Mucosa of rectum (tissue), 2 donors: ENCODE results near the gene PPME1.

Experiments
- H3K27ac ChIP-seq, 2 donors: one replicate each; pipeline ENCODE4 v1.7.0; 2013; ENCODE audit warnings: inconsistent platforms in 2 of 2, low read depth in 2 of 2, low read length in 2 of 2
- H3K27me3 ChIP-seq, 2 donors: one replicate each; pipeline ENCODE4 v1.7.0; 2013; ENCODE audit warnings: low read length in 2 of 2; ENCODE audit not compliant: control insufficient read depth in 2 of 2, insufficient read depth in 2 of 2
- H3K36me3 ChIP-seq, 2 donors: one replicate each; pipeline ENCODE4 v1.7.0; 2013; ENCODE audit warnings: low read length in 2 of 2; ENCODE audit not compliant: control insufficient read depth in 2 of 2, insufficient read depth in 2 of 2
- H3K4me1 ChIP-seq, 2 donors: one replicate each; pipeline ENCODE4 v1.7.0; 2013; ENCODE audit warnings: low read length in 2 of 2, mild to moderate bottlenecking in 1 of 2; ENCODE audit not compliant: control insufficient read depth in 2 of 2, insufficient read depth in 2 of 2
- H3K4me3 ChIP-seq, 2 donors: one replicate each; pipeline ENCODE4 v1.7.0; 2013; ENCODE audit warnings: low read length in 2 of 2
- H3K9ac ChIP-seq, 2 donors: one replicate each; pipeline ENCODE4 v1.7.0; 2013; ENCODE audit warnings: low read length in 2 of 2, low read depth in 1 of 2, mild to moderate bottlenecking in 1 of 2
- H3K9me3 ChIP-seq, 2 donors: one replicate each; pipeline ENCODE4 v1.7.0; 2013; ENCODE audit warnings: low read length in 2 of 2; ENCODE audit not compliant: control insufficient read depth in 2 of 2
- donor health status: healthy.
- donor health status: Normal muscosa, but diverticular disease.

Gene PPME1

GRCh38 chr11:74276581-74276980 lies 105.5 kb downstream of the PPME1 start:
- H3K9ac ChIP-seq: no peak overlapping the region
- H3K9me3 ChIP-seq: no peaks in the 10 kb centered on the region
- H3K27me3 ChIP-seq: peaks cover 0 to 2% of the 10 kb centered on the region in 2 donors
- no peaks in the 10 kb centered on the region for H3K4me1 ChIP-seq
- no peak overlapping the region for H3K4me3 ChIP-seq
- H3K27ac ChIP-seq: no peak overlapping the region
- H3K36me3 ChIP-seq: no peaks in the 10 kb centered on the region

- Histone ChIP-seq H3K27ac (no peak overlapping the region), H3K9me3 (no peaks in the 10 kb centered on the region), H3K36me3 (no peaks in the 10 kb centered on the region), H3K4me3 (no peak overlapping the region), H3K4me1 (no peaks in the 10 kb centered on the region), H3K9ac (no peak overlapping the region), H3K27me3 (peaks cover 0 to 2% of the 10 kb centered on the region in 2 donors)
These were observed 107.0 kb downstream of the PPME1 start for GRCh38 chr11:74278103-74278502.

- no peak overlapping the region for H3K27ac ChIP-seq
- H3K9ac ChIP-seq: no peak overlapping the region
- H3K4me3 ChIP-seq: no peak overlapping the region
- peaks cover 0 to 2% of the 10 kb centered on the region in 2 donors for H3K27me3 ChIP-seq
- no peaks in the 10 kb centered on the region for H3K36me3 ChIP-seq
- no peaks in the 10 kb centered on the region for H3K9me3 ChIP-seq
- peaks cover 3% of the 10 kb centered on the region in 2 donors for H3K4me1 ChIP-seq
These were observed 107.7 kb downstream of the PPME1 start for GRCh38 chr11:74278721-74279161.

- Histone ChIP-seq H3K27ac (no peak overlapping the region), H3K4me3 (no peak overlapping the region), H3K27me3 (peaks cover 0 to 2% of the 10 kb centered on the region in 2 donors)
These were observed 108.2 kb downstream of the PPME1 start for GRCh38 chr11:74279256-74279655.

GRCh38 chr11:74280494-74280893 lies 109.4 kb downstream of the PPME1 start:
- Histone ChIP-seq H3K27ac (no peak overlapping the region), H3K36me3 (no peaks in the 10 kb centered on the region), H3K27me3 (peaks cover 0 to 2% of the 10 kb centered on the region in 2 donors), H3K9me3 (no peaks in the 10 kb centered on the region), H3K9ac (no peak overlapping the region), H3K4me3 (no peak overlapping the region), H3K4me1 (peaks cover 3% of the 10 kb centered on the region in 2 donors)

More at GRCh38 chr11:74279256-74279655, 108.2 kb downstream of the PPME1 start:
- Histone ChIP-seq H3K9ac (no peak overlapping the region), H3K4me1 (peaks cover 3% of the 10 kb centered on the region in 2 donors), H3K36me3 (no peaks in the 10 kb centered on the region), H3K9me3 (no peaks in the 10 kb centered on the region)

- Histone ChIP-seq H3K9me3 (no peaks in the 10 kb centered on the region), H3K4me3 (no peak overlapping the region), H3K27ac (no peak overlapping the region), H3K27me3 (peaks cover 0 to 2% of the 10 kb centered on the region in 2 donors), H3K36me3 (no peaks in the 10 kb centered on the region), H3K4me1 (peaks cover 3% of the 10 kb centered on the region in 2 donors), H3K9ac (no peak overlapping the region)
These were observed 111.3 kb downstream of the PPME1 start for GRCh38 chr11:74282421-74282820.

- H3K9me3 ChIP-seq: no peaks in the 10 kb centered on the region
- peaks cover 3% of the 10 kb centered on the region in 2 donors for H3K4me1 ChIP-seq
- no peaks in the 10 kb centered on the region for H3K36me3 ChIP-seq
- H3K9ac ChIP-seq: no peak overlapping the region
- peaks cover 0 to 2% of the 10 kb centered on the region in 2 donors for H3K27me3 ChIP-seq
- H3K4me3 ChIP-seq: no peak overlapping the region
- H3K27ac ChIP-seq: no peak overlapping the region
These were observed 111.9 kb downstream of the PPME1 start for GRCh38 chr11:74282914-74283371.

GRCh38 chr11:74283580-74284180 lies 112.6 kb downstream of the PPME1 start:
- H3K4me1 ChIP-seq: peaks cover 3% of the 10 kb centered on the region in 2 donors
- H3K36me3 ChIP-seq: no peaks in the 10 kb centered on the region
- no peak overlapping the region for H3K27ac ChIP-seq
- no peak overlapping the region for H3K4me3 ChIP-seq
- no peak overlapping the region for H3K9ac ChIP-seq
- peaks cover 0 to 2% of the 10 kb centered on the region in 2 donors for H3K27me3 ChIP-seq
- H3K9me3 ChIP-seq: no peaks in the 10 kb centered on the region

GRCh38 chr11:74284466-74284865 lies 113.4 kb downstream of the PPME1 start:
- no peaks in the 10 kb centered on the region for H3K36me3 ChIP-seq
- peaks cover 3% of the 10 kb centered on the region in 2 donors for H3K4me1 ChIP-seq
- no peak overlapping the region for H3K4me3 ChIP-seq
- H3K9ac ChIP-seq: no peak overlapping the region
- H3K27ac ChIP-seq: no peak overlapping the region
- no peaks in the 10 kb centered on the region for H3K9me3 ChIP-seq
- no peaks in the 10 kb centered on the region for H3K27me3 ChIP-seq

- Histone ChIP-seq H3K4me1 (peaks cover 3% of the 10 kb centered on the region in 2 donors), H3K36me3 (no peaks in the 10 kb centered on the region), H3K27ac (no peak overlapping the region), H3K4me3 (no peak overlapping the region), H3K9ac (no peak overlapping the region), H3K27me3 (no peaks in the 10 kb centered on the region), H3K9me3 (no peaks in the 10 kb centered on the region)
These were observed 117.1 kb downstream of the PPME1 start for GRCh38 chr11:74288161-74288560.
